Activated CD4-positive, alpha-beta T cell treated with anti-CD3 and anti-CD28 coated beads, Interleukin-2, Interleukin-4, amounts not matched to agents 100 ng/mL and 50 ng/mL, durations not matched to agents 16 hours and 8 hours (primary cell): ENCODE measurements around the gene CALML4.
A peak's percentile ranks its signal among the peaks of the same experiment; 100 is the strongest.
"Not testable (repeated sequence)": the region's sequence is repeated elsewhere in the genome, so short reads cannot be mapped to it uniquely, and the experiment has no call there.

Experiments
- DNase-seq: peaks from one replicate; pipeline ENCODE4 v3.0.0-alpha.2; 2020; ENCODE audit warnings: low spot score

Gene CALML4

DNA sequence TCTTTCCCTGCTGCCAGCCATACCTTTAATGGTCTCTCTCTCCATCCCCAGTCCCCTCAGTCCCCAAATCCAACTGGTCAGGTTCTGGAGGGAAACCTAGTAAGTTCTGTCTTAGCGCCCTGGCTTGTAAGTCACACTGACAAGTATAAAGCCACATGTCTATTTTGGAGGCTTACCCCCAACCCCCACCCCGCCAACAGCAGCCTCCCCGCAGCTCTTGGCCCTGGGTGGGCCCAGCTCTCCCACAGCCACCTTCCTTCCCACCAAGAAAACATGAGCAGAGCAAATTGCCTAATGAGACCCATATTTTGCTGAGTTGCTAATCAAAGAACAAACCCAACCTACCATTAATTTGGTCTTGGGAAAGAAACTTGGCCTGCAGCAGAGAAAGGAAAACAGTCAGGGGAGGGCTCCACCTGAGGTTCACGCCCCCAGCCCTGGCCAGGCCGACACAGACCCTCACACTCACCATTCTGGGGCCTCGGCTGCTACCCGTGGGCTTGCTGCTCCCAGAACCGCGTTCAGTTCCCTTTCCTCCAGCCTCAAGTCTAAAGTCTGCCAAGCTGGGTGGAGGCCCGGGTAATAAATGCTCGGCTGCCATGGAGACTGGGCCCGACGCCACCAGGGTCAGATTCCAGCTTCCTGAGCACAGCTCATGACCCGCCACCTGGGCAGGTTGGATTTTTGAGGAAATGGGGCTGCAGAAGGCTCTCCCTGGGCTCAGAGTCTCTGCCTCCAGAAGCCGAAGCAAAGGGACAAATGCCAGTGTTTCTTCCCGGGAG lies at the start of gene CALML4:
Gene CALML4 (minus strand): TSS at position 557 of the 782 bp plus-strand sequence. CDS start 85 bp downstream, at position 472.
- no peak for DNase-seq

DNA sequence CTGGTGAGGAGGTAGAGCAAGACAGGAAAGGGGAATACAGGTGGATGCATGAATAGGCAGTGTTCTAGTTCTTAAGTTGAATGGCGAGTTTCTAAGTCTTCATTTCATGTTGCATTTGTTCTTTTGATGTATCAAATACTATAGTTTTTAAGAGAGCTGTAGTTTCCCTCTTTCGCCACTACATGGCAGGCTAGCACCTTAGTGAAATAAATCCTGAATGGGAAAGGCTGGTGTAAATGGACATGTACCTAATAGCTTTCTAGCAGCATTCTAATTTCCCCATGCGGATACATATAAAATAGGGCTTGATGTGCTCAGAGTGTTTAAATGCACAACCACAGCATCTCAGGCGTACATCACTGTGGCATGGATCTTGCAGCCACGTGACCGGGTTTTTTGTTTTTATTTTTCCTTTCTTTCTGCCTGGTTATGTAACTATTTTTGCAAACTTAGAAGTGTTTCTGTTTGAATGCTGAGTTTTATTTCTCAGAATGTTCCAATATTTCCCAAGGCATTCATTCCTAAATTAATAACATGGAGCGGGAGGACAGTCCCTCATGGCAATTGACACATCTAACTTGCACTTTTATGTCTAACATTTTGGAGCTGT lies 47.9 kb upstream of the CALML4 start:
- DNase-seq, result peak; percentile 55

DNA sequence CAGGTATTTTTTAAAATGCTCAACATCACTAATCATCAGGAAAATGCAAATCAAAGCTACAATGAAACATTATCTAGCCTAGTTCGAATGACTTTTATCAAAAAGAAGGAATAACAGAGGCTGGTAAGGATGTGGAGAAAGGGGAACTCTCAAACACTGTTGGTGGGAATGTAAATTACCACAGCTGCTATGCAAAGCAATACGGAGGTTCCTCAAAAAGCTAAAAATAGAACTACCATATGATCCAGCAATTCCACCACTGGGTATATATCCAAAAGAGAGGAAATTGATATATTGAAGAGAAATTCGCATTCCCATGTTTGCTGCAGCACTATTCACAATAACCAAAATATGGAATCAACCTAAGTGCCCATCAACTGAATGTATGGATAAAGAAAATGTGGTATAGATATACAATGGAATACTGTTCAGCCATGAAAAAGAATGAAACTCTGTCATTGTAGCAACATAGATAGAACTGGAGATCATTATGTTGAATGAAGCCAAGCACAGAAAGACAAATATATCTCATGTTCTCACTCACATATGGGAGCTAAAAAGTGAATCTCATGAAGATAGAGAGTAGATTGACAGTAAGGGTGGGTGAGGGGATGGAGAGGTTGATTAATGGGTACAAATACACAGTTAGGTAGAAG lies 44.1 kb upstream of the CALML4 start:
- DNase-seq, result no peak

DNA sequence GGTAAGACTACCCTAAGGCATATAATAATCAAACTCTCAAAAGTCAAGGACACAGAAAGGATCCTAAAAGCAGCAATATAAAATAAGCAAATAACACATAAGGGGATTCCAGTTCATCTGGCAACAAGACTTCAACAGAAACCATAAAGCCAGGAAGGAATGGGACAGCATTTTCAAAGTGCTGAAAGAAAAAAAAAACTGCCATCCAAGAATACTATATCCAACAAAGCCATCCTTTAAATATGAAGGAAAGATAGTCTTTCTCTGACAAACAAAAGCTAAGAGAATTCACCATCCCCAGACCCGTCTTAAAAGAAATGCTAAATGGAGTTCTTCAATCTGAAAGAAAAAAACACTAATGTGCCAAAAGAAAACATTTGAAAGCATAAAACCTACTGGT lies 39.1 kb upstream of the CALML4 start:
- no peak for DNase-seq

- DNase-seq, result no peak
These were observed 36.2 kb upstream of the CALML4 start for GRCh38 chr15:68241088-68241935.

DNA sequence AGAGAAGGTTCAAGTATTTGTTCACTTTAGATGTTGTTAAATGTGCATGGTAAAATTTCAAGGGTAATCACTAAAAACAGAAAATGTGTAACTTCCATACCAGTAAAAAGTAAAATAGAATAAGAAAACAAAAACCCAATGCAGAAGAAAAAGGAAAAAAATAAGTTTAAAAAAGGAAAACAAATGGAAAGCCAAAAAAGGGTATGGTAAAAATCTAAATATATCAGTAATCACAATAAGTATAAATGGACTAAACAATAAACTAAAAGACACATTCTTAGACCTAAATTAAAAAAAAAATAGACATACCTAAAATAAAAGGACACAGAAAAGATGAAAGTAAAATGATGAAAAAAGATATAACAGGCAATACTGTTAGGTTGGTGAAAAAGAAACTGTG lies 33.9 kb upstream of the CALML4 start:
- no peak for DNase-seq

DNA sequence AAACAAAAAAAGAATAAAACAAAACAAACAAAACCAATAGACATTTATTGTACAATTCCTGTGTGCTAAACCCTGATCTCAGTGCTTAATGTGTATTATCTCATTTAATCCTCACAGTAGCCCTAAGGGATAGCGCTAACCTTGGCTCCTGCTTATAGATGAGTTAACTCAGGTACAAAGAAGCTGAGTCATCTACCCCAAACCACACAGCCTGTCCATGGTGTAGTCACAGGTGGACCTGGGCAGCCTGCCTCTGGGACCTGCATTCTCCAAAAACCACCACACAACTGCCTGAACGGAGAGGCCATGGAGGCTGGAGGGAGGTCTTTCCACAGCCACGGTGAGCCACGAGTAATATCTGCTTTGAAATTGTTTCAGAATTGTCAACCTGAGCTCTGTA lies 29.9 kb upstream of the CALML4 start:
- DNase-seq, result no peak

- DNase-seq, result not testable (repeated sequence)
These were observed 29.4 kb upstream of the CALML4 start for GRCh38 chr15:68234520-68234919.

DNA sequence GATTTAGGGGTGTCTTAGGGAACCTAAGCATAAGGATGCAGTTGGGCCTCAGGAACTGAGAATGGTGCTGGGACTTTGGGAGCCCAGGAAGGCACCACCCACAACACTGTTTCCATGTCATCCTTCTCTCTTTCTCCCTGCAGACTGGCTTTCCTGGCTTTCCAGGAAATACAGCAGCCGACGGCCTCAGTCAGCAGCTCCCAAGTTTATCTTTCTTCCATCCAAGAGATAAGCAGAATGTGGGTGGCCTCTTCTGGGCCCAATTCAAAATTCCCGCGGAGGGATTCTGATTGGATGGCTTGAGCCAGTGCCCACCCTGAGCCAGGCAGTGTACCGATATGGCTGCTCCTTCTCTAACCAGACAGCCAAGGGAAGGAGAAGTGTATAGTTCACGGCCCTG lies 28.9 kb upstream of the CALML4 start:
- no peak for DNase-seq

- no peak for DNase-seq
These were observed 27.8 kb upstream of the CALML4 start for GRCh38 chr15:68232937-68233336.

DNA sequence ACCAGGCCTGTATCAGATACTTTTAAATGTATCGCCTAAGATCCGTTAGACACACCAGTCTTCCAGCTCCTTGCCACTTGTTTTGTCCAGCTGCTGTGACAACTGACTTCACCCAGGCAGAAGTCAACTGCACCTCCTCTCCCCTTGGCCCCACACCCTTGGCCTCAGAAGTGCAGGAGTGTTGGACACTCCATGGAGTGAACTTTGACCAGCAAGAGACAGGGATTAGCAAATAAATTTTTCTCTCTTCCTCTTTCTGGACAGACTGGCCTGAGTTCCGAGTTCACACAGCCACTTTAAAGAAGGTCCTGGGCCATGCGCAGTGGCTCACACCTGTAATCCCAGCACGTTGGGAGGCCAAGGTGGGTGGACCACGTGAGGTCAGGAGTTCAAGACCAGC lies 27.3 kb upstream of the CALML4 start:
- no peak for DNase-seq

- no peak for DNase-seq
These were observed 26.1 kb upstream of the CALML4 start for GRCh38 chr15:68231102-68231818.

- DNase-seq, result no peak
These were observed 25.3 kb upstream of the CALML4 start for GRCh38 chr15:68230157-68231100.

- DNase-seq, result peak; percentile 75
These were observed 24.4 kb upstream of the CALML4 start, which contains the start of gene CLN6 for GRCh38 chr15:68229386-68230156. Gene CLN6, minus strand, starts transcription at chr15:68229728. Its CDS starts 144 bp downstream, at chr15:68229584.

DNA sequence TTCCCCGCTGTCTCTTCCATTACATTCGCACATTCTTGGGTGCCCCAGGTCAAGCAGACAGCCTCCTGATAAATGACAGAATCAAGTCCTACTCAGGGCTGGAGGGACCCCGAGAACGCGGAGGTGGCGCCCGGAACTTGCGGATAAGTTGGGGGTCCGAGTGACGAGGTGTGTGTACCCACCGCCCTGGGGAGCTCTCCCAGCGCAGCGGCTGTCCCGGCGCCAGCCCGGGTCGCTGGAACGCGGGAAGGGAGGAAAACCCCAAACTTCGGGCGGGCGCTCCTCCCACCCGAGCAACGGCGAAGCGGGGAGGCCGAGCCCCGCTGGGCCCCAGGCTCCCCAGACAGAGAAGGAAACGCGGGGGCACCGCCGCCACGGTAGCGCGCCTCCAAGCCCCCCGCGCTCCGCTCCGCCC lies 23.8 kb upstream of the CALML4 start:
- DNase-seq, result peak; percentile 19

DNA sequence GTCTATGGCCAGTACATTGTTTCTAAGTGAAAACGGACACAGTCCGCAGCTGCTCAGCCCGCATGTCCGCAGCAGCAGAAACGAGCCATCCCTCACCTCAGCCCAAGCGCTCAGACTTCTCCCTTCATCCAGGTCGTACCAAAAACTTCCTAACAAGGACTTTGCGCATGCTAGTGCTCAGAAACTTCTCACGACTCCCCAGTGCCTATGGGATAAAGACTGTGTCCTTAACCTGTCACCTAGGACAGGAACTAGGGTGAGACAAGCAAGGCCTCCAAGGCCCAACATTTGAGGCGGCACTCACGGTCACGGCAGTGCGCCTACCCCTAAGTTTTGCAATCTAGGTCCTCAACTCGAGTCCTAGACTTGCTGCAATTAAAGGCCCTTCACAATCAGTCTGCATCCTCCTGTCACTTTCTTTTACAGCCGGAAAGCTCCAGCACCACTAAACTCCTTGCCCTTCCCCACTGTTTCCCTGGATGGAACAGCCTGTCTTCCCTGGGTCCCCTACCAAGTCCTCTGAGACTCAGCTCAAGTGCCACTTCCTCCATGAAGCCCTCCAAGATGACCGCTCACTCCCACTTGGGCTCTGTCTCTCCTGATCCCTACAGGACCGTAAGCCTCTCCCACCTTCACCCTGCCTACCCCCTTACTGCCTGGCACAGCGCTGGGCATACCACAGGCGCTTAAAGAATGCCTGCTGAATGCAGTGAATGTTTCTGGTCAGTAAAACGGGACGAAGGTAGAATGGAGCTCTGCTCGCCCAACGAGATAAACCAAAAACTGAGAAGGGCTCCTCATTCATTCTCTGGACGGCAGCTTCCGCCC lies 23.2 kb upstream of the CALML4 start:
- DNase-seq, result no peak

DNA sequence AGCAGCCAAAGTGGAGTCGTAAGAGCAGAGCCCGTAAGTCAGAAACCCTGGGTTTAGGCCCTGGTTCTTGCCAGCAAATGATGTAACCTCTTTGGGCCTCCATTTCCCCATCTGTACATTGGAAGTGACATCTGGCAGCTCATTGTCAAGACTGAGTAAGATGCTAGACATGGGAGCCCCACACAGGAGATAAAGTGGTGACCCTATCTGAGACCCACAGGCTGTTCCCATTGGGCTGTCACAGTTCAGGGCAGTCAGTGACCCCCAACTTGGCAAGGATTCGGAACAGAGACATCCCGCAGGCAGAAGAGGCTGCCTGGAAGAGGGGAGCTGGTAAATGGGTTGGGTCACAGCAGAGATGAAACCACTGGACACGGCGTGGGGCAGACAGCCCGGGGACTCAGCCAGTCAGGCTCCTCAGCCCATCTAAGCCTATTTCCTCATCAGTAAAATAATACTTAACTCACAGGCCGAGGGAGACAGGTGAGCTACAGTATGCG lies 22.6 kb upstream of the CALML4 start:
- no peak for DNase-seq

DNA sequence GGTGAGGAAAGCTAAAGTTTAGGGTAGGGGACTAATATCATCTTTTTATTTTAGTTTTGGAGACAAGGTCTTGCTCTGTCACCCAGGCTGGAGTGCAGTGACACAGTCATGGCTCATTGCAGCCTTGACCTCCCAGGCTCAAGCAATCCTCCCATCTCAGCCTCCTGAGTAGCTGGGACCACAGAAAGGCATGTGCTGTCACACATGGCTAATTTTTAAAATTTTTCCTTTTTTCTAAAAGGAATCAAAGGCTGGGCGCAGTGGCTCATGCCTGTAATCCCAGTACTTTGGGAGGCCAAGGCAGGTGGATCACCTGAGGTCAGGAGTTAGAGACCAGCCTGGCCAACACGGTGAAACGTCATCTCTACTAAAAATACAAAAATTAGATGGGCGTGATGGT lies 20.3 kb upstream of the CALML4 start:
- not testable (repeated sequence) for DNase-seq
